OCI-LY1 (cell line): ENCODE measurements around the gene SHISAL2B.

Experiments
- H2AFZ ChIP-seq: fragments of 200-600 bp; sonication (generic), shearing (Covaris generic); 2 replicates; pipeline ENCODE4 v1.6.0; 2014; ENCODE audit warnings: antibody characterized with exemption, mild to moderate bottlenecking, low read length
- H3F3A ChIP-seq: fragments of 200-600 bp; sonication (generic), shearing (Covaris generic); 2 replicates; pipeline ENCODE4 v1.6.0; 2014; ENCODE audit warnings: mild to moderate bottlenecking, antibody characterized with exemption, low read length, moderate library complexity; ENCODE audit not compliant: insufficient read depth
- H3K27ac ChIP-seq: fragments of 200-600 bp; sonication (generic); 2 replicates; pipeline ENCODE4 v1.5.1; 2014; ENCODE audit warnings: low read length, mixed run types, mild to moderate bottlenecking, low read depth; ENCODE audit not compliant: poor library complexity, severe bottlenecking
- H3K27me3 ChIP-seq: fragments of 200-600 bp; sonication (generic); 2 replicates; pipeline ENCODE4 v1.6.0; 2014; ENCODE audit warnings: antibody characterized with exemption, mild to moderate bottlenecking, low read length, moderate library complexity; ENCODE audit not compliant: insufficient read depth
- H3K36me3 ChIP-seq: fragments of 200-600 bp; sonication (generic); 2 replicates; pipeline ENCODE4 v1.6.1; 2014; ENCODE audit warnings: mild to moderate bottlenecking, antibody characterized with exemption, low read length, moderate library complexity, mixed read lengths; ENCODE audit not compliant: insufficient read depth
- H3K4me1 ChIP-seq: fragments of 200-600 bp; sonication (generic); 2 replicates; pipeline ENCODE4 v1.5.1; 2014; ENCODE audit warnings: mild to moderate bottlenecking, low read length, moderate library complexity; ENCODE audit not compliant: insufficient read depth, severe bottlenecking
- H3K4me2 ChIP-seq: fragments of 200-600 bp; sonication (generic), shearing (Covaris generic); 2 replicates; pipeline ENCODE4 v1.6.1; 2014; ENCODE audit warnings: low read length
- H3K4me3 ChIP-seq: fragments of 200-600 bp; sonication (generic); 2 replicates; pipeline ENCODE4 v1.5.1; 2014; ENCODE audit warnings: low read length, low read depth, mild to moderate bottlenecking, mixed read lengths; ENCODE audit not compliant: poor library complexity, severe bottlenecking
- H3K79me2 ChIP-seq: fragments of 200-600 bp; shearing (Covaris generic); 2 replicates; pipeline ENCODE4 v1.6.1; 2016; ENCODE audit warnings: mixed run types, low read length, mixed read lengths; ENCODE audit not compliant: insufficient read depth
- H3K9ac ChIP-seq: fragments of 200-600 bp; sonication (generic), shearing (Covaris generic); 2 replicates; pipeline ENCODE4 v1.6.1; 2014; ENCODE audit warnings: mild to moderate bottlenecking, low read length, mixed read lengths
- H3K9me2 ChIP-seq: fragments of 200-600 bp; sonication (generic), shearing (Covaris generic); 2 replicates; pipeline ENCODE4 v1.6.1; 2014; ENCODE audit warnings: low read depth, mild to moderate bottlenecking, low read length, mixed read lengths
- H3K9me3 ChIP-seq: fragments of 200-600 bp; shearing (Covaris generic); 2 replicates; pipeline ENCODE4 v1.6.1; 2014; ENCODE audit warnings: low read length, mixed read lengths
- H4K20me1 ChIP-seq: fragments of 200-600 bp; sonication (generic), shearing (Covaris generic); 2 replicates; pipeline ENCODE4 v1.6.0; 2016; ENCODE audit warnings: mild to moderate bottlenecking, low read length; ENCODE audit not compliant: insufficient read depth
- EZH2 ChIP-seq: fragments of 200-600 bp; sonication (generic), shearing (Covaris generic); IDR thresholded peaks from 2 replicates; pipeline ENCODE4 v1.8.0; 2017; ENCODE audit warnings: borderline replicate concordance, mixed run types, mild to moderate bottlenecking, antibody characterized with exemption, low read length, moderate library complexity, mixed read lengths
- TF ChIP-seq, protein P1 (sequence below): fragments of 200-600 bp; sonication (generic), shearing (Covaris generic); IDR thresholded peaks from 2 replicates; pipeline ENCODE4 v1.5.1; 2017; ENCODE audit warnings: mild to moderate bottlenecking, antibody characterized with exemption, low read length, moderate library complexity, mixed read lengths

SHISAL2B gene

GRCh38 chr5:64649512-64649911, 40.8 kb upstream of the SHISAL2B start:
- Histone ChIP-seq H4K20me1 (no peaks in the 10 kb centered on the region), H3K4me1 (no peaks in the 10 kb centered on the region), H3K9me3 (no peaks in the 10 kb centered on the region), H3K36me3 (no peaks in the 10 kb centered on the region), H2AFZ (no peak overlapping the region), H3K79me2 (no peaks in the 10 kb centered on the region), H3F3A (no peaks in the 10 kb centered on the region), H3K9me2 (no peaks in the 10 kb centered on the region), H3K27me3 (no peaks in the 10 kb centered on the region), H3K27ac (no peak overlapping the region), H3K9ac (no peak overlapping the region), H3K4me3 (no peak overlapping the region), H3K4me2 (no peak overlapping the region)
- no peak for TF ChIP-seq EZH2
- TF ChIP-seq, protein P1, sequence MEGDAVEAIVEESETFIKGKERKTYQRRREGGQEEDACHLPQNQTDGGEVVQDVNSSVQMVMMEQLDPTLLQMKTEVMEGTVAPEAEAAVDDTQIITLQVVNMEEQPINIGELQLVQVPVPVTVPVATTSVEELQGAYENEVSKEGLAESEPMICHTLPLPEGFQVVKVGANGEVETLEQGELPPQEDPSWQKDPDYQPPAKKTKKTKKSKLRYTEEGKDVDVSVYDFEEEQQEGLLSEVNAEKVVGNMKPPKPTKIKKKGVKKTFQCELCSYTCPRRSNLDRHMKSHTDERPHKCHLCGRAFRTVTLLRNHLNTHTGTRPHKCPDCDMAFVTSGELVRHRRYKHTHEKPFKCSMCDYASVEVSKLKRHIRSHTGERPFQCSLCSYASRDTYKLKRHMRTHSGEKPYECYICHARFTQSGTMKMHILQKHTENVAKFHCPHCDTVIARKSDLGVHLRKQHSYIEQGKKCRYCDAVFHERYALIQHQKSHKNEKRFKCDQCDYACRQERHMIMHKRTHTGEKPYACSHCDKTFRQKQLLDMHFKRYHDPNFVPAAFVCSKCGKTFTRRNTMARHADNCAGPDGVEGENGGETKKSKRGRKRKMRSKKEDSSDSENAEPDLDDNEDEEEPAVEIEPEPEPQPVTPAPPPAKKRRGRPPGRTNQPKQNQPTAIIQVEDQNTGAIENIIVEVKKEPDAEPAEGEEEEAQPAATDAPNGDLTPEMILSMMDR, result no peak

DNA sequence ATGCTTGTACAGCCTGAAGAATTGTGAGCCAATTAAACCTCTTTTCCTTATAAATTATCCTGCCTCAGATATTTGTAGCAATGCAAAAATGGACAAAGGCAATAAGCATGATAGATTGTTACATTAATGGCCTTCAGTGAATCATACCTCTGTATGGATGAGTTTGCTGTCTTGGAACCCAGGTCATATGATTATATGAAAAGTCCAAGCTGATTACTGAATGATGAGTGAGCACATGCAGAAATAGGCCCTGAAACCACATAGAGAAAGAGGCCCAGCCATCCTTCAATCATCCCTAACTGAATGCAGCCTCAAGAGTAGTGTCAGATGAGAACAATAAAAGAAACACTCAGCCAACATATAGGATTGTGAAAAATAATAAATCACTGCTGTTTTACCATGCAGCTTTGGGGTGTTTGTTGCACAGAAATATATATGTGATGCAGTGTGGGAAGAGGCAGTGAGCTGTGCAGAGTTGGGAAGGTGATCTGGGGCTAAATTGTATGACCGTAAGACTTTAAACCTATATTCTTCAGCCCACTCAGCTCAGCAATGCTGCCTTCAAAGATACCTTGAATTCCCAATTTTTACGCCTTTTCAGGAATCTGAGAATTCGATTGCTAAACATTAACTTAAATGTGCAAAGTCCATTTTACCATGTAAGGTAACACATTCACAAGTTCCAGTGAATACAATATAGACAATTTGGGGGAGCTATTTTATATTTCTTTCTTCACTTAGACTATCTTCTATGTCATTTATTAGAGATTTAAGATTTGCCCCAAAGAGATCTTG, 36.3 kb upstream of the SHISAL2B start:
- H2AFZ ChIP-seq, result no peak overlapping the region
- H3K9ac ChIP-seq, result no peak overlapping the region
- no peaks in the 10 kb centered on the region for H3K9me2 ChIP-seq
- no peaks in the 10 kb centered on the region for H3F3A ChIP-seq
- H3K4me3 ChIP-seq, result no peak overlapping the region
- H3K4me1 ChIP-seq, result no peaks in the 10 kb centered on the region
- no peak overlapping the region for H3K27ac ChIP-seq
- H3K79me2 ChIP-seq, result no peaks in the 10 kb centered on the region
- H3K27me3 ChIP-seq, result no peaks in the 10 kb centered on the region
- no peak overlapping the region for H3K4me2 ChIP-seq
- TF ChIP-seq EZH2, result no peak
- TF ChIP-seq, protein P1, result no peak
- H4K20me1 ChIP-seq, result no peaks in the 10 kb centered on the region
- H3K9me3 ChIP-seq, result no peaks in the 10 kb centered on the region
- no peaks in the 10 kb centered on the region for H3K36me3 ChIP-seq

GRCh38 chr5:64654561-64654938, 35.8 kb upstream of the SHISAL2B start:
- Histone ChIP-seq H3K4me2 (no peak overlapping the region), H4K20me1 (no peaks in the 10 kb centered on the region), H3K9me2 (no peaks in the 10 kb centered on the region), H3K27me3 (no peaks in the 10 kb centered on the region), H3K79me2 (no peaks in the 10 kb centered on the region), H2AFZ (no peak overlapping the region), H3K9ac (no peak overlapping the region), H3K4me3 (no peak overlapping the region), H3F3A (no peaks in the 10 kb centered on the region), H3K36me3 (no peaks in the 10 kb centered on the region), H3K27ac (no peak overlapping the region), H3K9me3 (no peaks in the 10 kb centered on the region), H3K4me1 (no peaks in the 10 kb centered on the region)
- TF ChIP-seq, protein P1, result no peak
- no peak for TF ChIP-seq EZH2
